GM19463 (cell line): Measurements from ENCODE around the gene FZD8.
"Not testable (repeated sequence)": the region's sequence is repeated elsewhere in the genome, so short reads cannot be mapped to it uniquely, and the experiment has no call there.

Source experiments
- ATAC-seq: cut with Tn5 transposase; IDR thresholded peaks from one replicate; pipeline ENCODE4 v1.9.1; 2021; ENCODE audit warnings: mild to moderate bottlenecking, moderate library complexity; ENCODE audit not compliant: unreplicated experiment

The FZD8 gene, protein sequence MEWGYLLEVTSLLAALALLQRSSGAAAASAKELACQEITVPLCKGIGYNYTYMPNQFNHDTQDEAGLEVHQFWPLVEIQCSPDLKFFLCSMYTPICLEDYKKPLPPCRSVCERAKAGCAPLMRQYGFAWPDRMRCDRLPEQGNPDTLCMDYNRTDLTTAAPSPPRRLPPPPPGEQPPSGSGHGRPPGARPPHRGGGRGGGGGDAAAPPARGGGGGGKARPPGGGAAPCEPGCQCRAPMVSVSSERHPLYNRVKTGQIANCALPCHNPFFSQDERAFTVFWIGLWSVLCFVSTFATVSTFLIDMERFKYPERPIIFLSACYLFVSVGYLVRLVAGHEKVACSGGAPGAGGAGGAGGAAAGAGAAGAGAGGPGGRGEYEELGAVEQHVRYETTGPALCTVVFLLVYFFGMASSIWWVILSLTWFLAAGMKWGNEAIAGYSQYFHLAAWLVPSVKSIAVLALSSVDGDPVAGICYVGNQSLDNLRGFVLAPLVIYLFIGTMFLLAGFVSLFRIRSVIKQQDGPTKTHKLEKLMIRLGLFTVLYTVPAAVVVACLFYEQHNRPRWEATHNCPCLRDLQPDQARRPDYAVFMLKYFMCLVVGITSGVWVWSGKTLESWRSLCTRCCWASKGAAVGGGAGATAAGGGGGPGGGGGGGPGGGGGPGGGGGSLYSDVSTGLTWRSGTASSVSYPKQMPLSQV

DNA sequence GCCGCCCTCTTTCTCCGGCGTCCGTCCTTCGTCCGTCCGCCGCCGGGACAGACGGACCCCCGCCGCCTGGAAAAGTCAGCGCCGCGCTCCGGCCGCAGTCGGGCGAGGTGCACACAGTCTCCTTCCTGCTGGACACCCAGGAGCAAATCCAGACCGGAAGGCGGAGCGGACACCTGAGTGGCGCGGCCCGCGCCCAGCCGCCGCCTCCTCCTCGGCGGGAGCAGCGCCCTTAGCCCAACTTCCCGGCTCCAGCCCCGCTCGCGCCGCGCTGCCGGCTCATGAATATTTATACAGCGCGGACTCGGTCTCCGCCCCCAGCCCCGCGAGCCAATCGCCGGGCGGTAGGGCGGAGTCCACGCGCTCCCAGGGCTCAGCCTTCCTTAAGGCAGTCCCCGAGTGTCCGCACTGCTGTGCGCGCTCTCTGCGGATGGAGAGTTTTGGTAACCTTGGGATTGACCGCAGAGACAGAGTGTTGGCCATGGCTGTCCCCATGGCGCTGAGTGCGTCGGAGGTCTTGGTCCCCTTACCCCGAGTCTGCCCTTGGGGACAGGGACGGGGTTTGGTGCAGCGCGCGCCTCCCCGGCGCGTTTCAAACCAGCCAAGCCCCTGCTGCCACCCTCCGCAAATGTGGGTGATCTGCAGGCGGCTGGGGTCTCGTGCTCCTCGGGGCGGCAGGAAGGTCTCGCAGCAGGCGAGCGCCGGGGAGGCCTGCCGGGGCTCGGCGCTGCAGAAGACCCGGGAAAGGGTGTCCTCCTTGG, at the start of gene FZD8:
Gene FZD8 (minus strand): TSS at position 262 of the 758 bp plus-strand sequence. CDS start 867 bp downstream, outside the sequence.
- ATAC-seq, result peak; percentile 90

DNA sequence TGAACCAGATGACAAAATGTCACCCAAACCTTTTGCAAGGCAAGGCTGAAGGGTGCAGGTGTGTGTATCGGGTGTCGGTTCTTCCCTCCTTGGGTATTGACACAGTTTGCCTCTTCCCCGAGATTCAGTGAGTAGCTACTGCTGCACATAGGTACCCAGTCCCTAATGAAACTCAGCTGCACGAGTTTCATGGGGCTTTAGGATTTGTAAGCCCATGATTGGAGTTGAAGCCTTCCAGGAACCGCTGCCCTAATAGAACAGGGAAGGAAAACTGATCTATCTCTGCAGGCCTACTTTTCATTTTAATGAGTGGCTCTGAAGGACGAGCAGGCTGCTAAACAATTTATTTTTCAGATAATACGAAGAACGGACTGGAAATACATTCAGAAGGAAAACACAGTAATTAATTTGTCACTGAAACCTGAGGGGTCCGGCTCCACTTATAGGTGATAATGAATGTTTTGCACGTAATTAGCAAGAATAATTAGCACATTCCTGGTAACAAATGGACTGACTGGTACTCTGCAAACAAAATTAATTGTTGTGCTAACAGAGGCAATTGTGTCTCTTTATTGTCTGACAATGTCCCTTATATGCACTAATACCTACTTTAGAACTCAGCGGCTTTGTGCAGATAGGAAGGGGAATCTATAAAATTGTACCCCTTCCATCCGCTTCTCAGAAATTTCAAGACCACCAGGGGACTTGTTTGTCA, 49.6 kb upstream of the FZD8 start:
- no peak for ATAC-seq

DNA sequence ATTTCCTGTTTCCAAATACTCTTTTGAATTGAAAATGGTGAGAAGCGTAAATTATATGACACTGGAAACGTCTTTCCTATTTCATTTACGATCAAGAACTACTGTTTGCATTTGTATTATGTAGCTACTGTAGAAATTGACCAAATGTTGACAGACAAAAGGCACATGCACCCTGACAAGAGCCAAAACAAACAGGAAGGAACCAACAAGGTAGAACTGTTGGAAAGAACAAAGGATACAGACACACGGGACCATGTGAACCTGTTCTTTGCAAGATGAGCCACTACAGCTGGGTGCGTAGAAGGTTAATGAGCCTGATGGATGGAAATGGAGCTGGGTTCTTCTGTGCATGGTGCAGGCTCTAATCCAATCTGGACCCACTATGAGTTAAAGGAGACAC, 48.4 kb upstream of the FZD8 start:
- ATAC-seq, result no peak

DNA sequence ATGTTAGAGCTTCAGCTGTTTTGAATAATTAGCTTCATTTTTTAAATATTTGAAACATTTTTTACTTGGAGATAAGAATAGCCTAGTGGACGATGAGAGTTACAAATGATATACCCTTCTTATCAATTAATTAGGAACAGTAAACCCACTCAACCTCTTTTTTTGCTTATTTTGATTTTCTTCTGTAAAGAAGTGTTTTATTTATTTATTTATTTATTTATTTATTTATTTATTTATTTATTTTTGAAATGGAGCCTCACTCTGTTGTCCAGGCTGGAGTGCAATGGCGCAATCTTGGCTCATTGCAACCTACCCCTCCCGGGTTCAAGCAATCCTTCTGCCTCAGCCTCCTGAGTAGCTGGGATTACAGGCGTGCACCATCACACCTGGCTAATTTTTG, 43.8 kb upstream of the FZD8 start:
- ATAC-seq, result not testable (repeated sequence)

DNA sequence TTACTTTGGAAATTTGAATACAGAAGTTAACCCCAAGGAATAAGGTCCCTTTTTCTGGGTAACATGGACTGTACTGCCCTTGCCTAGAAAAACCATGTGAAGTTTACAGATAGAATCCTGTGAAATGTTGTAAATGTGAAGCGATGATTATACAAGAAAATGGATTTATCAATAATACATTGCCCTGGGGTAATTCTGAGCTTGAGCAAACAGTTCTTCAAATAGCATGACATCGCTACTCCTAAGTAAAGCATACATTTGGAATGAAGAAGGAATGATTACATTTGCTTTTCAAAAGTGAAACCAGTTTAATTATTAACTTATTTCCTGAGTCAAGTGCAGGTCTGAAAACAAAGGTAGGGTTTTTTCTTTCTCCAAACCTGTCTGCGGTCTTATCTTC, 43.3 kb upstream of the FZD8 start:
- no peak for ATAC-seq

DNA sequence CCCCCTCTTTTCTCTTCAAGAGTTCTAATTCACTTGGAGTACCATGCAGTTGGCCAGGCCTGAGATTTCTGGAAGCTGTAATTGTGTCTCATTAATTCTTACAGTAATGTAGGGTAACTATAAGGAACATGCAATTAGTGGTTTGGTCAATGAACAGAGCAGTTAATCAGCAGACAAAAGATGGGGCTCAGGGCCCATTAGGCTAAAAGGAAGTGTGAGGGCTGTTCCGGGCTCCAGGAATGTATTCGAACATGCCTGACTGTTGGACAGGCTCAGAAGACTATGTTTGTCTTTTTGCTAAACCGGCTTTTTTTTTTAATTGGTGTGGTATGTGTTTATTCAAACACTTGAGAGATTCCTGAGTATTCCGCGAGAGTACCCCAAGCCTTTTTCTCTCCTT, 42.5 kb upstream of the FZD8 start:
- ATAC-seq, result no peak

DNA sequence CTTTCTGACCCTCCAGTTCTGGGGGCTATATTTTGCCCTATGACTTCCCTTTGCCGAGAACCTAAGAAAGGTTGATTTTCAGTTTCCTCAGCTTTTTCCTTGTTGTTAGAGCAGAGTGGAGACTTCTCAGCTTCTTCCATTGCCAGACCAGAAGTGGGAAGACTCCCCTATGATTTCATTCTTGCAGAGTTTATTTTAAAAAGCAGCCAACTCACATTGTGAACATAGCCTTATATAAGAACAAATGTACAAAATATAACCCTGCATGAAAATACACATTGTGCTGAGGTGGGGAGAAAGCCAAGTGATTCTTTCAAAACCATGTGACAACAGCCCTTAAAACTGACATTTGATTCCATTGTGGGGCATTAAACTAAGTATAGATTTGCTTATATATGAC, 33.8 kb upstream of the FZD8 start:
- no peak for ATAC-seq

DNA sequence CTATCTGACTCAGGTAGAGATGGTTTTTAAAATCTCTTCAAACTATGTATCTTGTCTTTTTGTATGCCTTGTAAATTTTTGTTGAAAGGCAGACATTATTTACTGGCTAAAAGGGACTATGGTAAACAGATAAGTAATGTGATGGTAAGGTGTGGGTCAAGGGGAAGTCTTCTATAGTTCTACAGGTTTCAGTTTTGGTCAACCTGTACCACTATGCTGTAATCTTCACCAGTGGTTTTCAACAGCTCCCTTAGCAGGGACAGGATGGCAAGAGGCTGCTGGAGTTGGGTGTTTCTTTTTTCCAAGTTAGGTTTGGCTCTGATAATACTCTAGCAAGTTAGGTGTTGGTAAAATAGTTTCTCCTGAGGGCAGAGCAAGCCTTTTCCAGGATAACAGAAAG, 32.7 kb upstream of the FZD8 start:
- ATAC-seq, result no peak

DNA sequence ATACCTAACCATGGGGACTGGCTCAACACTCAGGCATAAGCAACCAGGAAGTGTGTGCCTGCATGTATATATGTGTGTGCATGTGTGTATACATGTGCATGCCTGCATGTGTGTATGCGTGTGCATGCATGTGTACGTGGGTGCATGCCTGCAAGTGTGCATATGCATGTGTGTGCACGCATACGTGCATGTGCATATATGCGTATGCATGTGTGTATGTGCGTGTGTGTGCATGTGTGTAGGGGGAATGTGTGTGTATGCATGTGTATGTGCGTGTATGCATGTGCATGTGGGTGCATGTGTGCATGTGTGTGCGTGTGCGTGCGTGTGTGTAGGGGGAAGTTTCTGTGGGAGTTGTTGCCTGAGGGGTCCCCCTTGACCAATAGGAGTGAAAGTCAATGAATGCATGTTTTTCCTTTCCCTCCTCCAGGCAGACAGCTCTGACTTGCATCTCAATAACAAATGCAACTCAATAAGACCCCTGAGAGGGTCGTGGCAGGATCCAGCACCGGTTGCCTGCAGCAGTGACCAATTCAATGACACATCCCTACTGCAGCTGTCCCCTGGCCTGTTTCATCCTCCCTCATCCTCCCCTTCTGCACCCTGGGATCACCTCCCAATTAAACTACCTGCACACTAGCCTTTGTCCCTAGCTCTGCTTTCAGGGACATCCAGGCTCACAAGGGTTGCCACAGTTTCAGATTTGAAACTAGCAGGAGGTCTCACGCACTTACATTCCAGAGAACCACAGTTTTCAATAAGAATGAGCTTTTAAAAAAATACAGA, 27.0 kb upstream of the FZD8 start:
- no peak for ATAC-seq

DNA sequence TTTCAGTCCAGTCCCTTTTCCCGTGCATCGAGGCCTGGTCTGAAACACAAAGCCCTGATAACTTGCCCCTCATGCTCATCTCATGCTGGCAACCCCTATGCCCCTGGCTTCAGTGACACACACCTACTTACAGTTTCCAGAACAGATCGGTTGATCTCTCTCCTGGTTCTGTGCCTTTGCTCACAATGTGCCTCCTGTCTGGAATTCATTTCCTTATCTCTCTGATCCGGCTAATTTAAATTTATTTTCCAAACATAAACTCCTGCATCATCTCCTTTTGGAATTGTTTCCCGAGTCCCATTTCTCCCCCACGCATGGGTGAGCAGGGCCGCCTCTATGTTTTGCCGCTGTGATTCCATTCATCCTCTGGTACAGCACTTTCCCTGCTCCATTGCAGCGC, 25.9 kb upstream of the FZD8 start:
- ATAC-seq, result no peak

DNA sequence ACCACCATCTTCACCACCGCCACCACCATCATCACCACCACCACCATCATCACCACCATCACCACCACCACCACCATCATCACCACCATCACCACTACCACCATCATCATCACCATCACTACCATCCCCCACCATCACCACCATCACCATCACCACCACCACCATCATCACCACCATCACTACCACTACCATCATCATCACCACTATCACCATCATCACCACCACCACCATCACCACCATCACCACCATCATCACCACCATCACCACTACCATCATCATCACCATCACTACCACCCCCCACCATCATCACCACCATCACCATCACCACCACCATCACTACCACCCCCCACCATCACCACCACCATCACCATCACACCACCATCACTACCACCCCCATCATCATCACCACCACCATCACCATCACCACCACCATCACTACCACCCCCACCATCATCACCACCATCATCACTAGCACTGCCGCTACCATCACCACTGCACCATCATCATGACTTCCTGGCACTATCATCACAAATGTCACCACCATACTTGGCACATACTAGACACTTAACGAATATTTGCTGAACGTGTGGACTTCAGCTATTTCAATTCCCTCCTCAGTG, 25.3 kb upstream of the FZD8 start:
- ATAC-seq, result no peak

DNA sequence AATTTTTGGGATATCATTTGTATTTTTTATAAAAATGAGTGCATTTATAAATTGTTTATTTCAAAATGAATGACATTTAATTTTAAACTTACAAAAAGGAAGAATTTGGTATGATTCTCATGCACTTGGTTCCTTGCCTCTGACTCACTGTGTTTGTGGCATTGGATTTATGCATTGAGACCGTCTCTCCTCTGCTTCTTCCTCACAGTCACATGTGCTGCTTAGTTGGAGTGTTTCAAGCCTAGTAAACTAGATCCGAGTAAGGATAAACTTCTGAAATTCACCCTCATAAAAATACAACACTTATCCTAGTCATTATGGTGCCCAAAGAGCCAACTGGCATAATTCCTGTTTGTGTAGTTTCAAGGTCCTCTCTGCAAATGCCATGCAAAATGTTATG, 19.1 kb upstream of the FZD8 start:
- no peak for ATAC-seq

DNA sequence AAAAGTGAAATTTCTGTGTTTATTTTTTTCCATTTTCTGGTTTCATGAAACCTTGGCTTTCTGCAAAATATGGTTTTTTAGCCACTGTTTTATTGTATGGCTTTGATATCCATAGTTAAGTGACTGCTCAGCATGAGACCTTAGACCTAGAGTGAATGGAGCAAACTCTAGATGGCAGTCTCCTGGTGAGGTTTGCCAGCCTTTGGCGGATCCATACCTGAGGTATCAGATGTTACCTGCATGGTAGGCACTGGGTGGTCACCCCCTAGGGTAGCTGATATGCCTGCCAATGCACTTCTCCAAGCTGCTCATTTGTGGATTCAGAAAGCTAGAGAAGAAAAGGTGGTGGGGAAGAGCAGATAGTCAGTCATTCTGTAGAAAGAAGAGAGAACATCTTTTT, 17.4 kb upstream of the FZD8 start:
- no peak for ATAC-seq

DNA sequence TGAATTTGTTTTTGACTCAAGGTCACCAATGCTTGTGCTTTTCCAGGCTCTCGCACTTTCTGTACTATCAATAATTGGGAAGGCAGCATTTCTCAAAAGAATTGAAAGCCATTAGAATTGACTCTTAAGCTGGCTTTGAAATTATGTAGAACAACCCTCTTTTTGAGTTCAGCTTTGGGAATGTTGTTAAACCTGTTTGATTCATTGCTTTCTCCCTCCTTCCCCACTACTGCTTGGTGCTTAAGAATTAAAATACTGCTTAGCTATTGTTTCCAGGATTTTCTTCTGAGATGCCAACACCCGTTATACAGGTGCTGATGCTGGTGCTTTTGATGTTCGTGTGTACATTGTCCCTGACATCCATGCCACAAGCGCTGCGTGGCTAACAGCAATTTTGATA, 15.5 kb upstream of the FZD8 start:
- ATAC-seq, result no peak

DNA sequence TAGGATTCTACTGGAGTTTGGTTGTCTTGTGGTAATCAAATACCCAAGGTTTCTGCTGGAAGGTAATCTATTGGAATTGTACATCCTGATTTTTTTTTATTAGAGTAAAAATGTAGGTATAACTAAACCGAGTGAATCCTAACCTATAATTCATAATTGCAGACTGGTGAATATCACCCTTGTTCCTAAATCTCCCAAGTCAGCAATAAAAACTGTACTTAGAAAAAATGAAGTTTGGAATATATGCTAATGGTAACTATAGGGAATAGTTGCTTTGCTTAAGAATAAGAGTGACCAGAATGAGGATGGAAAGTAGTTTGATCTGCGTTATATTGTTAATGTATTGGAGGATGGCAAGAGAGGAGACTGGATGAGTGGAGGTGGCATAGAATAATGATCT, 10.7 kb upstream of the FZD8 start:
- ATAC-seq, result no peak

DNA sequence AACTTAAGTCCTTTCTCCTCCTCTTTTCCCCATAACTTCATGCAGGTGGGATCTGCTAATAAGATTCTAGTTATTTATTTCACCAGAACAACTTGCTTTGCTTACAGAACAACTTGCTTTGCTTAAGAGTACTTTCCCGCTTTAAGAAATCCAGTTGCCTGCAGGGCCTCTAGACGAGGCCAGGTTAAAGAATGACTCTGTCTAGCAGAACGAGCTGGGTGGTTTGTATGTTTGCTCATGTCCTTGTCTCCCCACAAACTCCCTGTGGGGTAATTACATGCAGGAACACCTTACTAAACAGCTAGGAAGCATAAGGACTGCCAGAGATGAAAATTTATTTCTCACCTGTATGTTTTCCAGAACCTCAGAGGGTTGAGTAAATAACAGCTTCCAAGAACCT, 8.8 kb upstream of the FZD8 start:
- no peak for ATAC-seq

DNA sequence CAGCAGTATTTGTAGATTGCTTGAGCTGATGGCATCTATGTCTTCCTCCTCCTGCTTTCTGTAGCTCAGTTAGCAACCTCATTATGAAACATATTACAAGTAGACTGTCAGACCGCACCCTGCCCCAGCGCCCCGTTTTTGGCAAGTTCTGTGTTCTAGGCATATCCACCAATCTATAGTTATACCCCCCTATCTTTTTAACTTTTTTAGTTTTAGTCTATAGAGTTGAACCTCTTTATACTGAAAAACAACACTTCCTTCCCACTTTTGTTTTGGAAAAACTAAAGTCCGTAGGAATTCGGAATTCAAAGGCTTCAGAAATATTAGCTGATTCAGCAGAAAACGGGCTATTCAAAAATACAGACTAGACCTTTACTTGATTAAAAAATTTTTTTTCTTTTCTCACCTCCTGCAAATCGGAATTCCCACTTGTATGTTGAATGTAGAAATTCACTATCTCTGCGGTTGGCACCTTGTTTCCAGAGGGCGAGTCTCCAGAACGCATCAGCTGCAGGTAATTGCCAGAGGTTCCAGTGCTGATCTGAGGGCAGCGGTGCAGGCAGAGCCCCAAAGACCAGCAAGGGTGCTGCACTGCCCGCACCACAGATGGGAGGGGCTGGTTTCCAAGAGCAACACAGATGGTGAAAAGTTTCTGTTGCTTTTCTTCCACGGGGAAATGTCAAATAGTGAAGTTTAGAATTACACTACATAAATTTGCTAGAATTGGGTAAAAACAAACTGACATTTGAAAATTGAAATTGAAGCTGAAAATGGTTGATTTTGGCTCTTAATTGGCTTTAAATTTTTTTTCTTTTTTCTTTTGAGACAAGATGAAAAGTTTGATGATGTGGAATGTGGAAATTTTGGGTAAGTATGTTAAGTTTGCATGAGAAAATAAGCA, 2.2 kb upstream of the FZD8 start:
- ATAC-seq, result no peak

DNA sequence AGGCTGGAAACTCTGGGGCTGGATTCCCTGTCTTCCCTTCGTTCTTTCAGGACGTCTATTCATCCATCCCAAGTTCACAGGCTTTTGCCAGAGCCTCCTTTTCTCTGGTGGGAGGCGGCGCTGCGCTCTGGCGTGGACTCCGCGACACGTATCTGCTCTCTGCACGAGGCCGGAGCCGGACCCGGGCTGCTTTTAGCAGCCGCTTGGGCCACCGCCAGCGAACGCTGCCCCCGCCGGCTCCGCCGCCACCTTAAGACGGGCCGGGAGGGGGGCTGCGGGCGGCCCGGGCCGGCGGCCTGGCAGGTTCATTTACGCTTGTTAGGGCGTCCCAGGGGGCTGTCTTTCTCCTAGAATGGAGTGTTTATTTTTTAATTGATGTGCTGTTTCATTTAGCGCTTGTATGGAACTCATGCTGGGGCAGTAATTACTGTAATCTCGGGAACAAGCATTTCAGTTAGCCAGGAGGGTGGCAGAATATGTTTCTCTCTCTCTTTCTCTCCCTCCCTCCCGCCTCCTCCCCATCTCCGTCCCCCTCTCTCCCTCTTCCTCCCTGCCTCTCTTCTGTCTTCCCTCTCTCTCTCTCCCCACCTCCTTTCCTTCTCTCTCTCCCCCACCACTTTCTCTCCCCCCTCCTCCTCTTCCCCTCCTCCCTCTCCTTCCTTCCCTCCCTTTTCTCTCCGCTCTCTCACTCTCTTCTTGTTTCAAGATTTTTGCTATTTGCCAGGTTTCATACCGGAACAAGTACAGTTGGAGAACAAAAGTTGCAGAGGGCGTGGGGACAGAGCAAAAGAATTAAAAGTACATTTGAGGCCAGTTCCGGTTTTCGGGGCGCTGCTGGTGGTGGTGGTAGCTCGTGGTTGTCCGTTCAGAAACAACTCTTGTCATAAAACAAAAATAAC, 1.3 kb upstream of the FZD8 start:
- ATAC-seq, result no peak
